Measurements from ENCODE around the gene HSPA1A. TPM values are rescaled to one million over a fixed set of nuclear protein-coding genes. Genes with fewer than 3 reads are reported as not detected.

The HSPA1A gene
- total RNA-seq: 139 and 155 TPM in 2 replicates

DNA sequence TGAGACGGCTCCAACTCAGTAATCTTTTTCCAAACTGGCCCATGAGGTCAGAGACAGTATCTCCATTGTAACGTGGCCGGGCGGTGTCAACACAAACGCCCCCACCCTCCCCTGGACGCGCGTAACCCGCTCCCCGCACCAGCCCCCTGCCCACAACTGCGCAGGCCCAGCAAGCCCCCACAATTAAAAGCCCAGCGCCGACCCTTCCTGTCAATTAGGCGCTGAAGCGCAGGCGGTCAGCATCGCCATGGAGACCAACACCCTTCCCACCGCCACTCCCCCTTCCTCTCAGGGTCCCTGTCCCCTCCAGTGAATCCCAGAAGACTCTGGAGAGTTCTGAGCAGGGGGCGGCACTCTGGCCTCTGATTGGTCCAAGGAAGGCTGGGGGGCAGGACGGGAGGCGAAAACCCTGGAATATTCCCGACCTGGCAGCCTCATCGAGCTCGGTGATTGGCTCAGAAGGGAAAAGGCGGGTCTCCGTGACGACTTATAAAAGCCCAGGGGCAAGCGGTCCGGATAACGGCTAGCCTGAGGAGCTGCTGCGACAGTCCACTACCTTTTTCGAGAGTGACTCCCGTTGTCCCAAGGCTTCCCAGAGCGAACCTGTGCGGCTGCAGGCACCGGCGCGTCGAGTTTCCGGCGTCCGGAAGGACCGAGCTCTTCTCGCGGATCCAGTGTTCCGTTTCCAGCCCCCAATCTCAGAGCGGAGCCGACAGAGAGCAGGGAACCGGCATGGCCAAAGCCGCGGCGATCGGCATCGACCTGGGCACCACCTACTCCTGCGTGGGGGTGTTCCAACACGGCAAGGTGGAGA lies at the start of gene HSPA1A, which contains the start of gene HSPA1L:
TSS of gene HSPA1A (plus strand) at position 519 of the 814 bp plus-strand sequence. CDS start at position 733, 214 bp downstream.
TSS of gene HSPA1L (minus strand) at position 259 of the 814 bp plus-strand sequence. CDS start 3,311 bp downstream, outside the sequence.
- peak; percentile 97 for DNase-seq

DNA sequence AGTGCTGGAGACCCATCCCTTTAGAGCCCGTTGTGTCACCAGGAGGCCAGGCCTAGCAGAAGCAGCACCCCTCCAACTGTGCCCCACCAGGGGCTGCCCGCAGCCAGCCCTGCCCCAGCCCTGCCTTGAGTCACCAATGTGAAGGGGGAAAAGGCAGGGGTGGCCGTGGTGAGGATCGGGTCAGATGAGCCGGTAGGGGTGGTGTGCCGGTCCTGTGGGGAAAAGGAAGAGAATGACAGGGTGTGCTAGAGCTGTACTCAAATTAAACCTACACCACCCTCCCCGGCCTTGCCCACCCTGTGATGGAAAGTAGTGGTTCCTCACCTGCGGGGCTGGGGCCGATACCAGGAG lies 49.8 kb upstream of the HSPA1A start:
- no peak for DNase-seq

DNA sequence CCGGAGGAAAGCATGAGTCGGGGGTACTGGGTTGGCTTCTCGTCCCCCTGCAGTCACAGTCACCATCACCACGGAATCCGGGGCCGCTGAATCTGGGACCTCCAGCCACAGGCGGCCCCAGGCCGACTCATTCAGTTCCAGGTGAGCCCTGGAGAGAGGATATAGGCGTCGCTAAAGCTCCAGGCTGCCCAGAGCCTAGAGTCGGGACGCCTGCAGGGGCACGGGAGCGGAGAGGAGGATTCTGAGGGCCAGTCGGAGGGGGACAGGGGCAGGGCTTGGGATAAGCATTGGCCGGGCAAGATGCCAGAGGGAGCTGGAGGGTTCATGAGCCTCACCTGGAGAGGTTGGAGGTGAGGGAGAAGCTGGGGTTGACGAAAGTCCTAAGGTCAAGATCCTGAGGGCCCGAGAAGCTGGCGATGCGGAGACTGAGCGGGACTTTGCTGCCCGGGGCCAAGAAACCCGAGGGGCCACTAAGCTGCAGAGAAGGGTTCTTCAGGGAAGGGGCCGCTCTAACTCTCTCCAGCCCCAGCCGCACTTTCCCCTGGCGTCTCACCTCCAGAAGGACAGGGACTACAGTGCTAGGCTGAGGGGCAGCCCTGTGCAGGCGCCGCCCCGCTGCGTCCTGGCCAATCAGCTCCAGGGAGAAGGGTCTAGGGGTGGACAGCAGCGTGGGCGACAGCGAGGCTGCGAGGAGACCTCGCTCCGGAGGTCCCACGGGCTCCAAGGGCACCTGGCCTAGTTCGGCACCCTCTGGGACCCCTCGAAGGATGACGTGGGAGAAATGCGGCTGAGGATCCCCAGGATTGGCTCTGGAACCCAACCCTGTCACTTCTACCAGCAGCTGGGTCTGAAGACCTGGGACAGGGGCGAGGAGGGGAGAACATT lies 49.2 kb upstream of the HSPA1A start:
- peak; percentile 54 for DNase-seq

DNA sequence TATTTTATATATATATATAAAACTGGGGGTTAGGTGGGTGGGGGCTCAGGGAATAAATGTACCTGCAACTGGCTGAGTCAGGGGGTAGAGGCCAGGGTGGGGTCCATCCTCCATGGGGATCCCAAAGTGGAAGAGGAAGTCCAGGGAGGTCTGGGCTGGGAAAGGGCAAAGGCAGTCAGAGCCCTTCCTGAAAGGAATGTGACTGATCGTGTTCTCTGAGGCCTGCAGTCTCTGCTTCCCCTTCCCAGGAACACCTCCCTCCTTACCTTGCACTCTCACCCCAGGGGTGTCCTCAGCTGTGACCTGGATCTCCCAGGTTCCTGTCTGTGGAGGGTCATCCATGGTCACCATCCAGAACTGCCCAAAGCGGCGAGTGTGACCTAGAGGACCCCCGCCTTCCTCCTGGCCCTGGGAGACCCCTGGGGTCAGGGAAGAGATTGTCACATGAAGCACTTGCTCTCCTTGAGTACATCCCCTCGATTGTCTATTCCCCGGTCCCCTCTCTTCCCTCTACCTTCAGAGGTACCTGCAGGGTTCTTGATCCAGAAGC lies 48.2 kb upstream of the HSPA1A start:
- DNase-seq: no peak

DNA sequence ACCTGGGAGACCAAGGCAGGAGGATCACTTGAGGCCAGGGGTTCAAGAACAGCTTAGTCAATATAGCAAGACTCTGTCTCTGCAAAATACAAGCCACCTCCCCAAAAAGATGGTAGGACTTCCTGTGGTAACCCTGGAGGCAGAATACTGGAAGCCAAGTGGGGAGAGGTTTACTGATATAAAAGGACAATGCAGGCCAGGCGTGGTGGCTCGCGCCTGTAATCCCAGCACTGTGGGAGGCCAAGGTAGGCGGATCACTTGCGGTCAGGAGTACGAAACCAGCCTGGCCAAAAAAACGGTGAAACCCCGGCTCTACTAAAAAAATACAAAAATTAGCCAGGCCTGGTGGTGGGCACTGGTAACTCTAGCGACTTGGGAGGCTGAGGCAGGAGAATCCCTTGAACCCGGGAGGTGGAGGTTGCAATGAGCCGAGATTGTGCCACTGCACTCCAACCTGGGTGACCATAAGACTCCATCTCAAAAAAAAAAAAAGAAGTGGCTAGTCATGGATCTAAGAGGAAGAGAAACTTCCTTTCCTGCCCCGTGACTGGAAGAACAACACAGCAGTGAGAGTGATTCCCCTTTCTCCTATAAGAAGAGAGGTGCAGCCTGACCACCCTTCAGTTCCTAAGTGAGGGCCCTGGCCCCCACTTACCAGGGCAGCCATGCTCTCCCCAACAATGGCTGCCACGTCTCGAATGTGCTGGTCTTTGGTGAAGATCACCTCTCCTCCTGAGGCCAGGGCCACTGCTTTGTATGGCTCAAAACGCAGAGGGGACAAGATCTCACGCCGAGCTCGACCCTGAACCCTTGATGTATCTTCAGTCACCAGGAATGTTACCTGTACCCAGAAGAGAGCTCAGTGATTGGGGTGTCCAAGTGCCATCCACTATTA lies 46.7 kb upstream of the HSPA1A start:
- DNase-seq: peak; percentile 41

DNA sequence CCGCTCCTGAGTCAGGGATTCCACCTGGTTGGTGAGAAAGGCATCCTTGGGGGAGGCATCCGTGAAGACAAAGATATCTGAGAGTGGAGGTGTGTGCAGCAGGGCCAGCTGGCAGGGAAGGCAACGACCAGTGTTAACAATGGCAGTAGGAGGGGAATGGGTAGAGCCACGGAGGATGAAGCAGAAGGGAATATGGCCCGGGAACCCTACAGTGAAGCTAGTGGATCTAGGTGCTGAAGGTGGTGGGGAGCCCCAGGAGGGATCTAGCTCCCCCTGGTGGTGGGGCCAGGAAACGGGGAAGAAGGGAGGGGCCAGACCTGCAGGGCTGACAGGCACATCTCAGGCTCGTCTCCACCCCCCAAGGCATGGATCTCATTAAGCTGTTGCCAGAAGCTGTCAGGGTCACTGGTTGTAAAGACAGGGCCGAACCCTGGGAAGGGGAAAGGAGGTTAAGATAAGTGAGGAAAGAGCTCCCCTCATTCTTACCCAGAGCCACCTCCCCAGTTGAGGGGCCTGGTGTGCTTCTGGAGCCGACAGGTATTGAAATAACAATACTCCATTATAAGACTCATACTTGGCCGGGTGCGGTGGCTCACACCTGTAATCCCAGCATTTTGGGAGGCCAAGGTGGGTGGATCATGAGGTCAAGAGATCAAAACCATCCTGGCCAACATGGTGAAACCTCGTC lies 45.5 kb upstream of the HSPA1A start:
- DNase-seq: peak; percentile 84

DNA sequence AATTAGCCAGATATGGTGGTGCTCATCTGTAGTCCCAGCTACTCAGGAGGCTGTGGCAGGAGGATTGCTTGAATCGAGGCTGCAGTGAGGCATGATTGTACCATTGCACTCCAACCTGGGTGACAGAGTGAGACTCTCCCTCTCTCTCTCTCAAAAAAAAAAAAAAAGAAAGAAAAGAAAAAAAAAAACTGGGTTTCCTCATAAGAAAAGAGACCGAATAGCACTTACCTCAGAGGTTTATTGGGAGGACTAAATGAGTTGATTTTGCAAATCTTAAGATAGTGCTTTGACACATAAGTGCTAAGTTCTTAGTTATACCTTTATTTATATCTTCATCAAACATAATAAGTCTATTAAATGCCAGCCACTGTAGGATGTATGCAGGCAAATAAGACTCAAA lies 44.5 kb upstream of the HSPA1A start:
- DNase-seq: no peak

DNA sequence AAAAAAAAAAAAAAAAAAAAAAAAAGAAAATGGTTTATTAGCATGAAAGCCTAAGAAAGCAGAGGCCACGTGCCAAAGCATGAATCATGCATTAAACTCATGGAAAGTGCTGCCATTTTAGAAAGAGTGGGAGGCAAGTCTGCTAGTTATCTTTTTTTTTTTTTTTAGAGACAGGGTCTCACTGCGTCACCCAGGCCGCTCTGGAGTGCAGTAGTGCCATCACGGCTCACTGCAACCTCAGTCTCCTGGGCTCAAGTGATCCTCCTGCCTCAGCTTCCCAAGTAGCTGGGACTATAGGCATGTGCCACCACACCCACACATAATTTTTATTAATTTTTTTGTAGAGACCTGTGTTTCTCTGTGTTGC lies 43.4 kb upstream of the HSPA1A start:
- no peak for DNase-seq

DNA sequence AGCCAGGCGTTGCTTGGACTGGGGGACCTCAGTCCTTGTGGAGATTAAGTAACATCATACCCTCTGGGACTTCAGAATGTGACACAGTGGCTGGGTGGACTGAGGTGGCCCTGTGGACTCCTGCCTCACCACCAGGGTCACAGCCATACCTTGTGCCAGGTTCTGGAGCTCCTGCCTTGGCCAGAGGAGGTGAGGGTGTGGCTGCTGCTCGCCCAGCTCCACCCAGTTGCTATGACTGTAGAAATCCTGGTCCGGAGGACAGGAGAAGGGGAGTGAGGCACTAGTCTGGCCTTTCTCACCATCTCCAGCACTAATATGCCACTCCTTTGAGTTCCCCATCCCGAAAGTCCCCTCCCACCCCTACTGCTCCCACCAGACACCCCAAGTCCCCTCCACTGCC lies 40.2 kb upstream of the HSPA1A start:
- DNase-seq: no peak

DNA sequence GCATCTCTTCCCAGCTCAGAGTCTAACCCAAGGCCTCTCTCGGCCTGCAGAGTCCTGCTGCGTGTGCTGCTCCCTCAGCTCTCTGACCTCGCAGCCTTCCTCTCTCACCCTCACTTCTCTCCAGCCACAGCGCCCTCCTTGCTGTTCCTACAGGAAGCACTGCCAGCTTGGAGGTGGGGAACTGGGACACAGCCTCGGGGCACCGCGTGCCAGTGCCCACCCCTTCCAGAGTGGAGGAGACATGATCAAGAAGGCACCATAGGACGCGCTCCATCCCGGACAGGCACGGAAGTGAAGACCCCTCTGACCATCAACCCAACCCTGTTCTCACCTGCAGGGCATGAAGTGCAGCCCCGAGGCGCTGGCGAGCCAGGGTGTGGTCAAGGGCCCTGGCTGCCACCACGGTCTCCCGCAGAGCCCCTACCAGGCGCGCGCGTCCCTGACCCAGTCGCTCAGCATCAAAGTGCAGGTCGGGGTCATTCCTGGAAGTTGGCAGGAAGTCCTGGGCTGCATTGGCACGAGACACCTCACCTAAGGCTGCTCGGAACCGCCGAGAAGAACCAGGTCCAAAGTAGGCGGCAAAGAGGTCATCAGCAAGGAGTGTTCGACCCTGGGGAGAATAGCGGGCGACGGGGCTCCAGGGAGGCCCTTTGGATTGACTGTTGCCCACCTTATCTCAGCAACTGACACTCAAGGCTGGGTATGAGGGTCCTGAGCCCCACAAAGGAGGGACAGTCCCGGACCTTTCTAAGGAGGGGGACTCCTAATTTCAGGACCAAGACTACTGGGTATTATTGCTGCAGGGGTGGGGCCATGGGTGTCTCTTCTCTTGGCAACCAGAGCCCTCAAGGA lies 39.5 kb upstream of the HSPA1A start:
- DNase-seq: no peak

DNA sequence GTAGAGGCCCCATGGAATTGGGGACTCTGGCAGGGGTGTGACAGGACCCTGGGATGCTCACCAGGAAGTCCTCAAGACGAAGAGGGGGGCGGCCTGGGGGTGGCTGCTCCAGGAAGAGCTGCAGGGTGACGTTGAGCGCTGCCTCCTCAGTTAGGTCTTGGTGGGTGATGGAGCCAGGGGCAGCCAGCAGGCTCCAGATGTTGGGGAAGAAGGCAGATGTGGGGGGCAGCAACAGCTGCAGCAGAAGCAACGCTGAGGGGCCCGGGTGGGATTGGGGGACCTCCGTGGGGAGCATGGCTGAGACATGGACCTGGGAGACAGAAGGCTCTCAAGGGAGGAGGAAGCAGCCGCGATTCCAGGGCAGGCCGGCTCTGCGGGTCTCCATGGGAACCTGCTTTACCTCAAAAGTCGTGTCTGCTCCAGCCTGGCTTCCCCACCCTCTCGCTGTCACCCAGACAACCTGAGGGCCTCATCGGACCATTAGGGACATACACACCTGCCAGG lies 38.8 kb upstream of the HSPA1A start:
- no peak for DNase-seq

DNA sequence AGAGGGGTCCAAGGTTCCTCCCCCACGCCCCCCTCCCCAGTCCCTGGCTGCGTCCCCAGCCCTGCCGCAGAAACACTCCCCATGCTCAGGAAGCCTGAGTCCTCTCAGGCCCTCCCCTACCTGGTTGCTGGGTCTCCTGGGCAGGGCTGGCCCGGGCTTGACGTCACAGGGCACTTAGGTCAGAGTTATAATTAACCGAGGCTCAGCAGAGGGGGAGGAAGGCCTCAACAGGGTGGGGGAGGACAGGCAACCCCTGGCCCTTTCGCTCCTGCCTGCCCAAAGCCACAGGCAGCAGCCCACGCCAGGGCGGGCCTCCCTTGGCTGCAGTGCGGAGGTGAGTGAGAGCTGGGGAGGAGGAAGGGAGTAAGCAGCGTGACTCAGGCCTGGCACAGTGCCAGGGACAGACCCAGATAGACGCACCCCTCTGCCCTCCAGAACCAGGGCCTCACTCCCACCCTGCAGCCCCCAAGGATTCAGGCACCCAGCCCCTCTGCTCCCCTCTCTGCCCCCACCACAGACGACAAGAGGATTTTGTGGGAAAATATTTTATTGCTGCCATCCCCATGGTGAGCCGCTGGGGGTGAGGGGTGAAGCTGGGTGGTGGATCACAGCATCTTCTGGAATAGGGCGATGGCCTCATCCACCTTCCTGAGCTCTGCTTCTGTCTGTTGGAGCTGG lies 38.2 kb upstream of the HSPA1A start, which contains the start of gene VWA7:
TSS of gene VWA7 (minus strand) at position 340 of the 678 bp plus-strand sequence. CDS start 549 bp downstream, outside the sequence.
- DNase-seq: peak; percentile 65

DNA sequence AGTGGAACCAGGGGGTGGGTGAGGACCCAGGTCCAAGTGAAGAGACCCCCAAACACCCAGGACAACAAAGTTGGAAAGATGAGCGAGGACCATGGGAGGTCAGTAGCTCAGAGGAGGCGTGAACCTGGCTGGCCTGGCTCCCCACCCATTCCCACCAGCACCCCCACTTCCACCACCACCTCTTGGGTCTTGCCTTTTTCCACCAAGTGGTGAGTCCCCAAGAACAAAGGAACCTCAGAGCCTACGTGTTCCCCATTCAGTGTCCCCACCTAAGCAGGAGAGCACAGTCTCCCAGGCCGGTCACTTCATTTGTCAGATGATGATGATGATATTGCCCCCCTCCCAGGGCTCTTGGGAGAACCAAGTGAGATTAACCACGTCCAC lies 37.7 kb upstream of the HSPA1A start:
- no peak for DNase-seq

DNA sequence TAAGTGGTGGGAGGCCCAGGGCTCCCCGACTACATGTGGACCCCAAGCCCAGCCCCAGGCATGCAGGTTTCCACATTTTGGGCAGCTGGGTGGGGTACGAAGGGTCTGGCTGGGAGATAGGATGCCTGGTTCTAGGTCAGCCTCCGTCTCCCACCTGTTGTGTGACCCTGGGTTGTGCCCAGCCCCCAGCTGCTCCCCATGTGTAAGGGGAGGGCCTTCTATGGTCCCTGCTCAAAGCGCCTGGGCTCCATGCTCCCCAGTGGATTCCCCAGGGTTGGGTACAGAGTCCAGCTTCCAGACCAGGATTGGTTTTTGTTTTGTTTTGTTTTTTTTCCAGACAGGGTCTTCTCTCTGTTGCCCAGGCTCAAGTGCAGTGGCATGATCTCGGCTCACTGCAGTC lies 37.1 kb upstream of the HSPA1A start:
- no peak for DNase-seq

DNA sequence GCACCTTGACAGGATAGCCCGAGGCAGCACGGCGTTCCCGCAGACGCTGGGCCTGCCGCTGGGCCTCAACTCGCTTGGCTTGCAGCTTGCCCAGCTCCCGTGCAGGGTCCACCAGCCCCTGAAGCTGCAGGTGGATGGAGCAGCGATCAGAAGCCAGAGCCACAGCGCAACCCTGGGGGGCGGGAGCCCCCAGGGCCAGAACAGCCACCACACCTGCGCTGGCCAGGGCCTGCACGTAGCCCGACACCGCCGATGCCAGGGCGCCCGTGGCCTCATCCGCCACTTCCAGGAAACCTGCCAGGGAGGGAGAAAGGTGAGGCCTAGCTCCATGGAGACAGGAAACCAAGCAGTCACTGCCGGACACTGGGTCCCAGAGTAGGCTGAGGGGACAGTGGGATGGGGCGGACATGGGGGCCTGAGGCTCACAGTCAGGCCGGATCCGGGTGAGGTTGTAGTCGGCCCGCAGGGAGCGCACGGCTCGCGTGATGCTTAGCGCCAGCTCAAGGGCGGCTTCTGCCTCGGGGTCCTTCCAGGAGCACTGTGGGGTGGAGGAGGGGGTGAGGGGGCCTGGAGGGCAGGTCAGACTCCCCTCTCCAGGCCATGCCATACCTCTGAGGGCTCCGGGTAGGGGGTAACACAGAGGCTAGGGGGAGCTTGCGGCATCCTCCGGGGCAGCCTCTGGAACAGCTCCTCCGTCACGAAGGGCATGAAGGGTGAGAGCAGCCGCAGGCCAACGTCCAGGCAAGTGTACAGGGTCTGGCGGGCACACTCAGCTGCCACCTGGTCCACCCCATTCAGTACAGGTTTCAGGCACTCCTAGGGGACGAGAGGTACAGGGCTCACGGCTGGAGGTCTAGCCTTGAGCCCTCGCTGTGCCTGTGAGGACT lies 36.1 kb upstream of the HSPA1A start:
- no peak for DNase-seq

DNA sequence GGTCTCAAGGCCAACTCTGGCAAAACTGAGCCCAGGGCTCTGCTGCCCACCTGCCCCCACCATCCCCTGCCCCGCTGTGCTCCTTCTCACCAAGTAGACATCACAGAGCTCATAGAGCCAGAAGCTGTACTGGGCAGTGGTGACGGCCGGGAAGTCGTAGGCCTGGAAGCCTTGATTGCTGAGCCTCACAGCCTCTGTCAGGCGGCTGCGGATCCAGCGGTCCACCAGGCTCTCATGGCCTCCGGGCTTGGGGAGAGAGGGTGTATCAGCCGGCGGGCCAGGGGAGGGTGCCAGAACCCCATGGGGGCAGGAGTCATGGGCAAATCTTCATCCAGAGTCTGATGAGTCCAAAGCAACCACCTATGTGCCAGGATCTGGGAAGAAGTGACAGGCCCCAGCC lies 35.4 kb upstream of the HSPA1A start:
- no peak for DNase-seq

DNA sequence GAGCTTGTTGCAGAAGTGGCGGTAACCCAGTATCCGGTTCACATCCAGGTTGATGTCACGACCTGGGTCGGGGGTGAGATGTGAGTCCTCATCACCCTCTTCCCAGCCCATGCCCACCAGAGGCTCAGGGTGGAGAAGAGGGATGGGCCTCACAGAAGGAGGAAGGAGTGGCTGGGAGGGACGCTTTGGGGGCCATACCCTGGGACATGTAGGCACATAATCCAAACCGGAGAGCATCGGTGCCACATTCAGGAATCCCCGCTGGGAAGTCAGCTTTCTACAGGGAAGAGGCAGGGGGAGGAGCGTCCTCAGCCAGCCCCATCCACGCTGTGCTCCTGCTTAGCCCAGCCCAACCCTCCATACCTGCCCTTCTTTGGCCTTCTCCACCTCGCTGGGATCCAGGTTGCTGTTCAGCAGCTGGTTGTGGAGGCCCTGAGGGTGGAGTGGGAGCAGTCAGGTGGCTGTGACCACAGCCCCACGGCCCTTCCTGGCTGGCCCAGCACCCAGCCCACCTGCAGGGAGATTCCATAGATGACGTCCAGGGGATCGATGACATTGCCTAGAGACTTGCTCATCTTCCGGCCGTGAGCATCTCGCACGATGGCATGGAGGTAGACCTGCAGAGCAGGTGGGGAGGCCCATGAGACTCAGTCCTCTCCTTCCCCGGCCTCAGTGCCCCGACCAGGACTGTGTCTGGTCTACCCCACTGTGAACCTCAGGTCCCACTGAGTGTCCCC lies 34.7 kb upstream of the HSPA1A start:
- no peak for DNase-seq

All from dermis blood vessel endothelial cell (primary cell).